Measurements from ENCODE around the gene RRM2. TPM values are rescaled to one million over a fixed set of nuclear protein-coding genes. Genes with fewer than 3 reads are reported as not detected.

RRM2 gene
- total and polyA plus RNA-seq, 2 experiments from 2014 or later, result 108 to 119 TPM

- H3K4me2 ChIP-seq, result no peak overlapping the region
- Mint-ChIP-seq H3K4me1 (no peaks in the 10 kb centered on the region), H3K27me3 (ENCODE audit: insufficient read depth, low read depth, poor library complexity) (no peaks in the 10 kb centered on the region), H3K4me3 (no peak overlapping the region), H3K36me3 (ENCODE audit: low read depth) (0 out of 3 replicates have a peak, but pooled peaks cover 9% of the 10 kb centered on the region), H3K9me3 (no peaks in the 10 kb centered on the region), H3K27ac (no peak overlapping the region)
- H4K20me1 ChIP-seq (replicated peaks; ENCODE audit: insufficient read depth), result no peaks in the 10 kb centered on the region
- H3K9me2 ChIP-seq (ENCODE audit: insufficient read depth), result no peaks in the 10 kb centered on the region
- no peaks in the 10 kb centered on the region for H3K79me2 ChIP-seq (replicated peaks; ENCODE audit: insufficient read depth)
- H2AFZ ChIP-seq, result no peak overlapping the region
- H3K27ac ChIP-seq (ENCODE audit: low read depth), result no peak overlapping the region
- ATAC-seq (no peak), DNase-seq (ENCODE audit: low spot score) (no peak)
- no peaks in the 10 kb centered on the region for H3F3A ChIP-seq (replicated peaks; ENCODE audit: low read depth)
- H3K36me3 ChIP-seq (ENCODE audit: insufficient read depth), result no peaks in the 10 kb centered on the region
- no peak for TF ChIP-seq STAT1 (IDR thresholded peaks at IDR 0.05; ENCODE audit: unreplicated experiment)
- TF ChIP-seq NANOG (IDR thresholded peaks at IDR 0.05; ENCODE audit: borderline replicate concordance), result no peak
- no peak for TF ChIP-seq ZNF462 (CRISPR knock-in tag; IDR thresholded peaks at IDR 0.05)
- TF ChIP-seq REST (IDR thresholded peaks at IDR 0.05; ENCODE audit: unreplicated experiment), result no peak
- no peak for TF ChIP-seq JUNB (IDR thresholded peaks at IDR 0.05; ENCODE audit: unreplicated experiment)
- H3K4me1 ChIP-seq (ENCODE audit: insufficient read depth), result no peaks in the 10 kb centered on the region
- H3K4me3 ChIP-seq, result no peak overlapping the region
- H3K27me3 ChIP-seq (ENCODE audit: insufficient read depth), result no peaks in the 10 kb centered on the region
Measured at GRCh38 chr2:10178751-10179150, 56.2 kb downstream of the RRM2 start.
